Measurements from ENCODE around the gene RAP1A.
"Not testable (repeated sequence)": the region's sequence is repeated elsewhere in the genome, so short reads cannot be mapped to it uniquely, and the experiment has no call there.

The RAP1A gene

GRCh38 chr1:111737216-111738132, 117.9 kb downstream of the RAP1A start:
- no peak for DNase-seq (ENCODE audit: low read depth)
- no peak for TF ChIP-seq CTCF (IDR thresholded peaks at IDR 0.05; ENCODE audit: control insufficient read depth, extremely low read depth, insufficient read depth)
- H3K4me3 ChIP-seq (ENCODE audit: low read depth, low read length) = peak overlapping the region; percentile 62

- no peak for TF ChIP-seq CTCF (IDR thresholded peaks at IDR 0.05; ENCODE audit: control insufficient read depth, extremely low read depth, insufficient read depth)
- DNase-seq (ENCODE audit: low read depth) = no peak
- H3K4me3 ChIP-seq (ENCODE audit: low read depth, low read length) = peak overlapping the region; percentile 62
These were observed 118.5 kb downstream of the RAP1A start for GRCh38 chr1:111738133-111738435.

GRCh38 chr1:111738436-111739193, 119.0 kb downstream of the RAP1A start:
- no peak for TF ChIP-seq CTCF (IDR thresholded peaks at IDR 0.05; ENCODE audit: control insufficient read depth, extremely low read depth, insufficient read depth)
- DNase-seq (ENCODE audit: low read depth) = peak; percentile 21

GRCh38 chr1:111739194-111739924, 119.8 kb downstream of the RAP1A start, which contains the start of gene INKA2:
Gene INKA2, minus strand, starts transcription at chr1:111739395. Its CDS starts 153 bp downstream, at chr1:111739242.
- TF ChIP-seq CTCF (IDR thresholded peaks at IDR 0.05; ENCODE audit: control insufficient read depth, extremely low read depth, insufficient read depth) = no peak
- DNase-seq (ENCODE audit: low read depth) = peak; percentile 25
- peak within 1 kb of the TSS; percentile 62 for H3K4me3 ChIP-seq (ENCODE audit: low read depth, low read length)

More at GRCh38 chr1:111738436-111739193, 119.0 kb downstream of the RAP1A start:
- peak overlapping the region; percentile 62 for H3K4me3 ChIP-seq (ENCODE audit: low read depth, low read length)

- DNase-seq (ENCODE audit: low read depth) = no peak
- peak overlapping the region; percentile 62 for H3K4me3 ChIP-seq (ENCODE audit: low read depth, low read length)
- peak; percentile 15; the same call in 1 of the 2 replicates for TF ChIP-seq CTCF (IDR thresholded peaks at IDR 0.05; ENCODE audit: control insufficient read depth, extremely low read depth, insufficient read depth)
These were observed 120.6 kb downstream of the RAP1A start for GRCh38 chr1:111739925-111740765.

- DNase-seq (ENCODE audit: low read depth); H3K4me3 ChIP-seq (ENCODE audit: low read depth, low read length): not testable (repeated sequence)
These were observed 122.7 kb downstream of the RAP1A start for GRCh38 chr1:111742292-111742691.
